SK-N-MC (cell line): ENCODE measurements around the gene NCKAP5.

Experiments used
- EZH2 ChIP-seq: fragments of 200-600 bp; sonication (generic); IDR thresholded peaks from one replicate; pipeline ENCODE4 v1.6.1; 2017; ENCODE audit warnings: antibody characterized with exemption
- POLR2AphosphoS5 ChIP-seq: IDR thresholded peaks from 2 replicates; pipeline ENCODE4 v1.6.1; 2012; ENCODE audit warnings: mild to moderate bottlenecking, low read depth, low read length, borderline replicate concordance

- TF ChIP-seq POLR2AphosphoS5: no peak
- no peak for TF ChIP-seq EZH2
Observed at GRCh38 chr2:133377021-133377481, 191.2 kb downstream of the NCKAP5 start.
